A549 (cell line): ENCODE data around the gene SFRP2. TPM values are rescaled to one million over a fixed set of nuclear protein-coding genes. Genes with fewer than 3 reads are reported as not detected.

ENCODE experiments used
- ATAC-seq, 2 experiments: fragments of 200-7000 bp in 1 of 2; fragments of >200 bp in 1 of 2; cut with Nextera tagmentation in 1 of 2; cut with Tn5 transposase in 1 of 2; 3 replicates each; pipeline versions ENCODE4 v1.8.0 to v1.9.1; 2018 to 2020; ENCODE audit warnings: mild to moderate bottlenecking in 1 of 2, moderate library complexity in 1 of 2
- CTCF ChIA-PET: fragments of 300-600 bp; sonication (Branson Sonifier 250); formaldehyde crosslinking; extraction: SDS; loops from one replicate; lab custom pipeline; 2021; ENCODE audit warnings: antibody characterized with exemption, inconsistent platforms; lab: Yijun Ruan, JAX
- POLR2A ChIA-PET: fragments of 350-600 bp; formaldehyde crosslinking; extraction: SDS; loops from one replicate; lab custom pipeline; 2021; ENCODE audit warnings: antibody characterized with exemption, inconsistent platforms; lab: Yijun Ruan, JAX
- DNase-seq, 2 experiments: peaks; one replicate each; pipeline versions ENCODE4 v3.0.0 to v3.0.0-alpha.2; 2011 to 2016; ENCODE audit warnings: low read depth in 1 of 2, low spot score in 1 of 2
- FAIRE-seq: peaks from 2 replicates; lab custom pipeline; 2011; peaks lifted over from hg19 to GRCh38; lab: Jason Lieb, UNC
- H3K27ac ChIP-seq, 2 experiments: fragments of >200 bp; sonication (Bioruptor Twin); formaldehyde crosslinking; 3 replicates each; pipeline ENCODE4 v1.5.1; 2016 to 2017
- H3K4me1 ChIP-seq: fragments of >200 bp; sonication (Bioruptor Twin); formaldehyde crosslinking; 3 replicates; pipeline ENCODE4 v1.6.1; 2016
- H3K4me2 ChIP-seq: fragments of >200 bp; sonication (Bioruptor Twin); formaldehyde crosslinking; 3 replicates; pipeline ENCODE4 v1.6.1; 2016
- H3K4me3 ChIP-seq: fragments of >200 bp; sonication (Bioruptor Twin); formaldehyde crosslinking; 3 replicates; pipeline ENCODE4 v1.5.1; 2016
- H3K9me3 ChIP-seq: fragments of >200 bp; sonication (Bioruptor Twin); formaldehyde crosslinking; 3 replicates; pipeline ENCODE4 v1.6.1; 2016
- BHLHE40 ChIP-seq: IDR thresholded peaks from 2 replicates; pipeline ENCODE4 v1.6.1; 2012; ENCODE audit warnings: low read depth, low read length, inconsistent platforms
- CBX8 ChIP-seq: fragments of 200-600 bp; sonication (generic); IDR thresholded peaks from 2 replicates; pipeline ENCODE4 v1.6.1; 2016
- CEBPB ChIP-seq, 2 experiments: fragments of >200 bp in 1 of 2; sonication (Bioruptor Twin) in 1 of 2; formaldehyde crosslinking in 1 of 2; IDR thresholded peaks; 2 replicates each; pipeline ENCODE4 v1.6.1; 2012 to 2016
- CHD2 ChIP-seq: fragments of 150-350 bp; IDR thresholded peaks from 2 replicates; pipeline ENCODE4 v1.6.1; 2014; ENCODE audit warnings: low read length; ENCODE audit not compliant: partially characterized antibody
- EHMT2 ChIP-seq: fragments of 200-600 bp; sonication (generic); IDR thresholded peaks from 2 replicates; pipeline ENCODE4 v1.6.1; 2016; ENCODE audit warnings: antibody characterized with exemption, low read depth, mild to moderate bottlenecking, moderate library complexity
- ESRRA ChIP-seq: fragments of 150-350 bp; IDR thresholded peaks from 2 replicates; pipeline ENCODE4 v1.6.1; 2014; ENCODE audit warnings: mild to moderate bottlenecking, low read length, borderline replicate concordance
- FOSL2 ChIP-seq, 2 experiments: fragments of 450-650 bp in 1 of 2; fragments of >200 bp in 1 of 2; sonication (Bioruptor Twin) in 1 of 2; formaldehyde crosslinking; IDR thresholded peaks; 2 replicates each; pipeline versions ENCODE4 v1.5.0 to v1.6.1; 2016 to 2020; ENCODE audit warnings: mild to moderate bottlenecking in 1 of 2, moderate library complexity in 1 of 2
- FOXS1 ChIP-seq: fragments of 250-450 bp; sonication (Bioruptor Pico); IDR thresholded peaks from 2 replicates; pipeline ENCODE4 v1.5.0; 2020; ENCODE audit warnings: mild to moderate bottlenecking, moderate library complexity
- HOXA7 ChIP-seq: fragments of 250-450 bp; sonication (Bioruptor Pico); IDR thresholded peaks from 2 replicates; pipeline ENCODE4 v1.5.0; 2020; ENCODE audit warnings: mild to moderate bottlenecking, moderate library complexity
- HOXB5 ChIP-seq: fragments of 250-450 bp; sonication (Bioruptor Pico); IDR thresholded peaks from 2 replicates; pipeline ENCODE4 v1.5.0; 2020; ENCODE audit warnings: mild to moderate bottlenecking, moderate library complexity
- JUNB ChIP-seq: fragments of >200 bp; sonication (Bioruptor Twin); formaldehyde crosslinking; IDR thresholded peaks from 2 replicates; pipeline ENCODE4 v1.6.1; 2016
- KDM5A ChIP-seq: fragments of 200-600 bp; sonication (generic); IDR thresholded peaks from 2 replicates; pipeline ENCODE4 v1.6.1; 2016; ENCODE audit warnings: antibody characterized with exemption, mild to moderate bottlenecking
- MAFK ChIP-seq: fragments of 450-650 bp; IDR thresholded peaks from 2 replicates; pipeline ENCODE4 v1.6.1; 2014; ENCODE audit not compliant: partially characterized antibody
- MAZ ChIP-seq: fragments of 150-350 bp; IDR thresholded peaks from 2 replicates; pipeline ENCODE4 v1.6.1; 2014; ENCODE audit warnings: antibody characterized with exemption, low read depth, low read length, borderline replicate concordance
- NFE2L2 ChIP-seq: fragments of 150-350 bp; conservative IDR thresholded peaks from 2 replicates; pipeline ENCODE4 v1.6.1; 2014; ENCODE audit warnings: low read length
- NPAS2 ChIP-seq: fragments of 250-450 bp; sonication (Bioruptor Pico); IDR thresholded peaks from 2 replicates; pipeline ENCODE4 v1.8.0; 2022; ENCODE audit warnings: mild to moderate bottlenecking, moderate library complexity, borderline replicate concordance
- NR3C1 ChIP-seq: fragments of >200 bp; sonication (Bioruptor Twin); formaldehyde crosslinking; IDR thresholded peaks from 3 replicates; pipeline ENCODE4 v1.6.1; 2017
- RFX5 ChIP-seq: fragments of 450-650 bp; IDR thresholded peaks from 2 replicates; pipeline ENCODE4 v1.7.1; 2014; ENCODE audit warnings: antibody characterized with exemption, mild to moderate bottlenecking, moderate library complexity
- SMC3 ChIP-seq: fragments of >200 bp; sonication (Bioruptor Twin); formaldehyde crosslinking; IDR thresholded peaks from 3 replicates; pipeline ENCODE4 v1.6.1; 2018; ENCODE audit warnings: inconsistent platforms
- ZFP36 ChIP-seq: fragments of 450-650 bp; IDR thresholded peaks from 2 replicates; pipeline ENCODE4 v1.6.1; 2014; ENCODE audit warnings: borderline replicate concordance; ENCODE audit not compliant: partially characterized antibody
- ZSCAN20 ChIP-seq: fragments of 250-450 bp; sonication (Bioruptor Pico); IDR thresholded peaks from 2 replicates; pipeline ENCODE4 v1.8.0; 2022; ENCODE audit warnings: mild to moderate bottlenecking, moderate library complexity
- WGBS: methylation state at CpG from one replicate; pipeline ENCODE4 v1.1.6; 2017; ENCODE audit errors: missing lambda C conversion rate; 5-methylcytosine and 5-hydroxymethylcytosine counted together
- polyA plus RNA-seq, 4 experiments: library from polyadenylated mRNA; depleted of rRNA in 3 of 4; stranded (reverse); fragments of >200 nt; fragmentation: RNase III in 1 of 4; extraction: RNeasy Plus Mini Kit Qiagen cat#74134 plus additional on column Dnase treatment in 1 of 4; gene quantifications; 2 replicates in 3 of 4; 3 replicates in 1 of 4; pipeline ENCODE4 v1.2.3, GENCODE V29; 2011 to 2017
- TF ChIP-seq, protein P1 (sequence below): fragments of 450-650 bp; IDR thresholded peaks from 2 replicates; pipeline ENCODE4 v1.6.1; 2014; ENCODE audit warnings: antibody characterized with exemption
- TF ChIP-seq, protein P2 (sequence below): fragments of 250-450 bp; sonication (Bioruptor Pico); IDR thresholded peaks from 2 replicates; pipeline ENCODE4 v1.5.0; 2021; ENCODE audit warnings: mild to moderate bottlenecking, moderate library complexity, borderline replicate concordance
- TF ChIP-seq, protein P3 (sequence below): fragments of 150-350 bp; IDR thresholded peaks from 2 replicates; pipeline ENCODE4 v1.6.1; 2014; ENCODE audit warnings: low read depth, mild to moderate bottlenecking, low read length
- TF ChIP-seq, protein P4 (sequence below): fragments of >200 bp; sonication (Bioruptor Twin); formaldehyde crosslinking; IDR thresholded peaks from 3 replicates; pipeline ENCODE4 v1.5.1; 2016

Gene SFRP2
- polyA plus RNA-seq, 2 of the 4 experiments (the other 2 are of a cell fraction), result not detected

DNA sequence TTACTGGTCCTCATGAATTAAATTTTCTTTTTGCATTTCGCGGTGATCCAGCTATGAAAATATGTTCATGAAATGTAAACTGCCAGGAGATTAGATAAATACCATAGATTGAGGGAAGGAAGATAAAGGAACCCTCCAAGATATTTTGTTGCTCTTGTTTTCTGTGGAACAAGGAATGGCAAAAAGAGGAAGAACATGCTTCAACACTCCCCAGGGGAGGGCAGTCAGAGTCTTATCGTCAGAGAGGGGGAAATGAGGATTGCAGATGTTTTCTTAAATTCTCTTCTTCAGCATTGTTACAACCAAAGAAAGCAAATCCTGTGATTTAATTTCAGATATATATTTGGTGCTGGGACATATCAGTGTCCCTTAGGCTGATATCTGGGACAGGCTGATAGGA is 9.5 kb upstream of the SFRP2 start:
- H3K4me1 ChIP-seq, result no peaks in the 10 kb centered on the region
- FAIRE-seq (no peak), ATAC-seq (no peak), DNase-seq (no peak)
- ChIA-PET POLR2A (no interaction called here), CTCF (no interaction called here)
- no peaks in the 10 kb centered on the region for H3K9me3 ChIP-seq
- no peak overlapping the region for H3K4me2 ChIP-seq
- 43% methylated on average over 3 of the region's 3 CpGs for WGBS
- H3K27ac ChIP-seq, result no peak overlapping the region
- H3K4me3 ChIP-seq, result no peak overlapping the region
- no peak for TF ChIP-seq SMC3

DNA sequence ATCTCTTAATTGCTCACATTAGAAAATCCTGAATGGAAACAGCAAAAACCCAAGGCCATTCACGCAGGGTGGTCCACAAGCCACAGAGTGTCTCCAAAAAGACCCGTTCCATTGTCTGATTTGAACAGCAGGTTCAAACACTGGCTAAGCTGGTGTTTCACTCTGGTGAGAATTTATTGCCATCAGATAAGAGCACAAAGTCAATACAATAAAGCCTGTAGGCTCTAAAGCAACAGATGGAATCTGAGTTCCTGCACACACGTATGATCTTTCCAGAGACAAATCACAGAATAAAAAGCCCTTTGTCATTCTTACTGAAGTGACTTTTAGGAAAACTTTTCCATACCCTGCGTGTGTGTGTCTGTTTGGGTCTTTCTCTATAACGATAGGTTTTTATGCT is 5.1 kb upstream of the SFRP2 start:
- H3K4me3 ChIP-seq, result no peak overlapping the region
- WGBS, result 62% methylated on average over 5 of the region's 5 CpGs
- ATAC-seq (no peak), FAIRE-seq (no peak), DNase-seq (no peak)
- no peak overlapping the region for H3K27ac ChIP-seq
- H3K9me3 ChIP-seq, result no peaks in the 10 kb centered on the region
- POLR2A ChIA-PET, result no interaction called here
- TF ChIP-seq, protein P1, sequence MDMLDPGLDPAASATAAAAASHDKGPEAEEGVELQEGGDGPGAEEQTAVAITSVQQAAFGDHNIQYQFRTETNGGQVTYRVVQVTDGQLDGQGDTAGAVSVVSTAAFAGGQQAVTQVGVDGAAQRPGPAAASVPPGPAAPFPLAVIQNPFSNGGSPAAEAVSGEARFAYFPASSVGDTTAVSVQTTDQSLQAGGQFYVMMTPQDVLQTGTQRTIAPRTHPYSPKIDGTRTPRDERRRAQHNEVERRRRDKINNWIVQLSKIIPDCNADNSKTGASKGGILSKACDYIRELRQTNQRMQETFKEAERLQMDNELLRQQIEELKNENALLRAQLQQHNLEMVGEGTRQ, result no peak
- TF ChIP-seq EHMT2, result no peak
- no peak for TF ChIP-seq NFE2L2
- TF ChIP-seq ESRRA, result no peak
- TF ChIP-seq, protein P2, sequence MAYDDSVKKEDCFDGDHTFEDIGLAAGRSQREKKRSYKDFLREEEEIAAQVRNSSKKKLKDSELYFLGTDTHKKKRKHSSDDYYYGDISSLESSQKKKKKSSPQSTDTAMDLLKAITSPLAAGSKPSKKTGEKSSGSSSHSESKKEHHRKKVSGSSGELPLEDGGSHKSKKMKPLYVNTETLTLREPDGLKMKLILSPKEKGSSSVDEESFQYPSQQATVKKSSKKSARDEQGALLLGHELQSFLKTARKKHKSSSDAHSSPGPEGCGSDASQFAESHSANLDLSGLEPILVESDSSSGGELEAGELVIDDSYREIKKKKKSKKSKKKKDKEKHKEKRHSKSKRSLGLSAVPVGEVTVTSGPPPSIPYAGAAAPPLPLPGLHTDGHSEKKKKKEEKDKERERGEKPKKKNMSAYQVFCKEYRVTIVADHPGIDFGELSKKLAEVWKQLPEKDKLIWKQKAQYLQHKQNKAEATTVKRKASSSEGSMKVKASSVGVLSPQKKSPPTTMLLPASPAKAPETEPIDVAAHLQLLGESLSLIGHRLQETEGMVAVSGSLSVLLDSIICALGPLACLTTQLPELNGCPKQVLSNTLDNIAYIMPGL, result no peak
- TF ChIP-seq MAFK, result no peak
- TF ChIP-seq, all 56 proteins: peak for 0
- H3K4me2 ChIP-seq, result no peak overlapping the region
- no peaks in the 10 kb centered on the region for H3K4me1 ChIP-seq
- CTCF ChIA-PET, result interaction anchor here (1.5 kb wide), 1 partner anchor 9 kb away, joined by 4 read pairs; no protein-coding TSS in a partner anchor

DNA sequence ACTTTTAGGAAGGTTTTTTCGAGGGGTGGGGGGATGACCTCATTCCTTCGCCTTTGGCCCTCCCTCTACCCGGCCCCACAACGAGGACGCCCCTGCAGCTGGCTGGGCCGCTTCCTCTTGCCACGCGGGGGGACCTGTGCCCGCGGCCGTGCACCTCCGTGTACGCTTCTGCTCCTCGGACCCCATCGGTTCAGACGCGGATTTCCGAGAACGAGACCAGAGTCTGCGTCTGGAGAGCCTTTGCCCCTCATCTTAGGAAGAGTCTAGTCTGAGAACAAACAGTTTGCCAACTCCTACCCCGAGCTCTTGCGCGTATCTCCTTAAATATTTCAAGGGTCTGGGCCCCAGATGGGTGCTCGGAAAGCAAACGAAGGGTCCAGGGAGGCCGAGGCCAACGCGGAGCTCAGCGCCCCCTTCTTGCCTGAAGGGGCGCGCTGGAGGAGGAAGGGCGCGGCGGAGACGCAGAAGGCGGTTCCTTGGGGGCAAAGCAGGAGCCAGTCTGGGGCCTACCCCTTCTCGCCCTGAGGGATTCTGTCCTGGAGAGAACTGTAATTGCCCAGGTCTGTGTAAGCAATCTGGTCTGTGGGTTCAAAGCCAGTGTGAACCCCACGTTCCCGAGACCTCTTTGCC is 3.9 kb upstream of the SFRP2 start:
- no peak for TF ChIP-seq ZSCAN20 (CRISPR knock-in tag)
- H3K4me2 ChIP-seq, result peak overlapping the region; percentile 54
- ChIA-PET CTCF (no interaction called here), POLR2A (no interaction called here)
- no peak overlapping the region for H3K27ac ChIP-seq
- 72% methylated on average over 36 of the region's 39 CpGs for WGBS
- no peaks in the 10 kb centered on the region for H3K4me1 ChIP-seq
- DNase-seq (no peak), ATAC-seq (no peak), FAIRE-seq (no peak)
- no peak overlapping the region for H3K4me3 ChIP-seq
- H3K9me3 ChIP-seq, result no peaks in the 10 kb centered on the region

DNA sequence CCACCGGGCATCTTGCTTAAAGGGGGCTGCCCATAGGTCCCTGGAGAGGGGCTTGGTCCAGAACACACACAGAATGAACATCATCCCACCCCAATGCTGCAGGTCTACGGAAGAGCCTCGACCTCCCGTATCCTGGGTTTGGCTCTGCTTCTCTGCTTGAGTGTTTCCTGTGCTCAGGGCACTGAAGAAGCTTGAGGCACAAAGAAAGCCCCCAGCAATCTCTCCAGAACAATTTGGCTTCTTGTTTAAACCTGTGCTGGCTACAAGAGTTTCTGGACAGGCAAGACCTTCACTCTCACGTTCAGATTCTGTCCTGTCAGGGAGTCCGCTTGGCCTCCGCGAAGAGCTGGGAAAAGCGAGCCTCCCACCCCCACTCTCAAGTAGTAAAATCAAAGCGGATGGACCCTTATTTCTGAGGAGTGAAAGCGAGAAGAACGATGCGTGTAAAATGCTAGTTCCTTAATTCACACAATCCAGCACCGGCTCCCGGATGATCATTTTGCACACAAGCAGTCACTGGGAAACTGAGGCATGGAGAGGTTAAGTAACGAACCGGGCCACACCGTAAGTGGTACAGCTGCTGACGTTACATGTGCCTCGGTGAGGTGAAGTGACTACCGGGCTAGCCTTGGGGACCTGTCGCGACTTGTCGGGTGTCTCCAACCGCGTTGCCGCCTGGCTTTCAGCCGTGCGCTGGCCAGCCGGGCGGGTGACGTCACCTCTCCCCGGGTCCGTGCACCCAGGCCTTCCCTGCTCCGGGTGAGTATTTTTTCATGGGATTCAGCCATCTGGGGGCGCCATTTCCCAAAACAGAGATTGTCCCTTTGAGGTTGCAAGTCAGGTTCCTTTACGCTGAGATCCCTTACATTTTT is 3.1 kb upstream of the SFRP2 start:
- peak in 1 of 2 experiments; percentile 48; a peak in 2 of 6 replicates for ATAC-seq
- CTCF ChIA-PET, result no interaction called here

More for the DNA sequence above, 3.1 kb upstream of the SFRP2 start:
- H3K4me2 ChIP-seq, result peak overlapping the region; percentile 54
- no peak overlapping the region for H3K27ac ChIP-seq
- POLR2A ChIA-PET, result no interaction called here
- DNase-seq, result peak in 1 of 2 experiments; percentile 5
- no peaks in the 10 kb centered on the region for H3K4me1 ChIP-seq
- no peak for TF ChIP-seq NR3C1
- TF ChIP-seq, protein P3, sequence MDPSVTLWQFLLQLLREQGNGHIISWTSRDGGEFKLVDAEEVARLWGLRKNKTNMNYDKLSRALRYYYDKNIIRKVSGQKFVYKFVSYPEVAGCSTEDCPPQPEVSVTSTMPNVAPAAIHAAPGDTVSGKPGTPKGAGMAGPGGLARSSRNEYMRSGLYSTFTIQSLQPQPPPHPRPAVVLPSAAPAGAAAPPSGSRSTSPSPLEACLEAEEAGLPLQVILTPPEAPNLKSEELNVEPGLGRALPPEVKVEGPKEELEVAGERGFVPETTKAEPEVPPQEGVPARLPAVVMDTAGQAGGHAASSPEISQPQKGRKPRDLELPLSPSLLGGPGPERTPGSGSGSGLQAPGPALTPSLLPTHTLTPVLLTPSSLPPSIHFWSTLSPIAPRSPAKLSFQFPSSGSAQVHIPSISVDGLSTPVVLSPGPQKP, result no peak
- no peak for TF ChIP-seq CEBPB (IDR thresholded peaks at IDR 0.05)
- no peak for TF ChIP-seq CBX8
- no peak for TF ChIP-seq JUNB
- no peak for TF ChIP-seq FOSL2 (IDR thresholded peaks at IDR 0.05)
- TF ChIP-seq FOSL2 (CRISPR knock-in tag; IDR thresholded peaks at IDR 0.05), result no peak
- no peak for TF ChIP-seq HOXB5
- no peak for TF ChIP-seq MAZ
- no peak for TF ChIP-seq ZFP36
- TF ChIP-seq CHD2, result no peak
- no peak for TF ChIP-seq NPAS2
- no peak for TF ChIP-seq BHLHE40
- no peak for TF ChIP-seq ESRRA
- TF ChIP-seq HOXA7 (CRISPR knock-in tag), result no peak
- no peak for TF ChIP-seq FOXS1 (CRISPR knock-in tag)
- TF ChIP-seq, protein P4, sequence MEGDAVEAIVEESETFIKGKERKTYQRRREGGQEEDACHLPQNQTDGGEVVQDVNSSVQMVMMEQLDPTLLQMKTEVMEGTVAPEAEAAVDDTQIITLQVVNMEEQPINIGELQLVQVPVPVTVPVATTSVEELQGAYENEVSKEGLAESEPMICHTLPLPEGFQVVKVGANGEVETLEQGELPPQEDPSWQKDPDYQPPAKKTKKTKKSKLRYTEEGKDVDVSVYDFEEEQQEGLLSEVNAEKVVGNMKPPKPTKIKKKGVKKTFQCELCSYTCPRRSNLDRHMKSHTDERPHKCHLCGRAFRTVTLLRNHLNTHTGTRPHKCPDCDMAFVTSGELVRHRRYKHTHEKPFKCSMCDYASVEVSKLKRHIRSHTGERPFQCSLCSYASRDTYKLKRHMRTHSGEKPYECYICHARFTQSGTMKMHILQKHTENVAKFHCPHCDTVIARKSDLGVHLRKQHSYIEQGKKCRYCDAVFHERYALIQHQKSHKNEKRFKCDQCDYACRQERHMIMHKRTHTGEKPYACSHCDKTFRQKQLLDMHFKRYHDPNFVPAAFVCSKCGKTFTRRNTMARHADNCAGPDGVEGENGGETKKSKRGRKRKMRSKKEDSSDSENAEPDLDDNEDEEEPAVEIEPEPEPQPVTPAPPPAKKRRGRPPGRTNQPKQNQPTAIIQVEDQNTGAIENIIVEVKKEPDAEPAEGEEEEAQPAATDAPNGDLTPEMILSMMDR, result no peak
- TF ChIP-seq RFX5, result no peak
- no peak for TF ChIP-seq KDM5A
- TF ChIP-seq, all 56 proteins: peak for 0
- Histone ChIP-seq H3K9me3 (no peaks in the 10 kb centered on the region), H3K4me3 (no peak overlapping the region)
- FAIRE-seq, result no peak
- WGBS, result 23% methylated on average over 32 of the region's 37 CpGs
